ENCODE measurements around the gene ARPC4. TPM values are rescaled to one million over a fixed set of nuclear protein-coding genes. Genes with fewer than 3 reads are reported as not detected.
"Not testable (repeated sequence)": the region's sequence is repeated elsewhere in the genome, so short reads cannot be mapped to it uniquely, and the experiment has no call there.

ARPC4 gene
- total RNA-seq, 2 experiments from 2014 or later, result 255 to 266 TPM

DNA sequence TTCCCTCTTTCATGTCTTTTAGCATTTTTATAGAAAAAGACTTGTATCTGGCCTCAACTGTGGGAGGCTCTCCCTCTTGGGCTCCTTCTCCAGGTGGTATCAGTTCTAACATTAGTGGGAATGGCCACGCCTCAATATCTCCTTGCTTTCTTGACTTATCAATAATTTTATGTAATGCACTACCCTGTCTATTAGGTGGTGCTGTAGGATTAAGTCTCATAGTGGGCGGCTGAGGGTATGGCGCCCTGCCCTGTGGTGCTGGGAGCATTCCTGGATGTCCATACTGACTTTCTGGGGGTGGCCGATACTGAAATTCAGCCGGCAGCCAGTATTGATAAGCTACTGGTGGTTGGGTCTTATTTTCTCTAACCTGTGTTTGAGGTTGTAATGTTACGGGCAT, 59.6 kb downstream of the ARPC4 start:
- Mint-ChIP-seq H3K27ac (no peak overlapping the region), H3K9me3 (no peaks in the 10 kb centered on the region), H3K4me1 (peaks cover 12% of the 10 kb centered on the region), H3K36me3 (ENCODE audit: low read depth) (no peaks in the 10 kb centered on the region), H3K27me3 (peaks cover 7% of the 10 kb centered on the region), H3K4me3 (no peak overlapping the region)
- CTCF ChIA-PET, result no interaction called here
- no peak for DNase-seq
- POLR2A ChIA-PET, result no interaction called here

DNA sequence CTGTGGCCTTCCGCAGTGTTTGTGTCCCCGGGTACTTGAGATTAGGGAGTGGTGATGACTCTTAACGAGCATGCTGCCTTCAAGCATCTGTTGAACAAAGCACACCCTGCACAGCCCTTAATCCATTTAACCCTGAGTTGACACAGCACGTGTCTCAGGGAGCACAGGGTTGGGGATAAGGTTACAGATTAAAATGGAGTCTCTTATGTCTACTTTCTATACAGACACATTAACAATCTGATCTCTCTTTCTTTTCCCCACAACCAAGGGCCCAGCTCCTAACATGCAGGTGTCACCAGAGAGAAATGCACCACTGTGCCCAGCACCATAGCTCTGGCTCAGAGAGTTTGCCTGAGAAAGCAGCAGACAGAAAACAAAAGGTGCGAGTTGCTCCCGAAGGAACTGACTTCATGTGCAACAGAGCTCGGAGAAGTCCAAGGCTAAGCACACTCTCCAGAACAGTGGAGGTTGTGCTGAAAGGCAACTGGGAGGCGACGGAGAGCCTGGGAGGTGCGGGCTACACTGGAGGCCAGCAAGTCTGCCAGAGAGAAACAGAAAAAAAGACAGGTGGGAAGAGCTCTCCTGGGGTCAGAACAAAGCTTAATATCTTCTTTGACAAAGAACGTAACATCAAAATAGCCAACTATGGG, 61.5 kb downstream of the ARPC4 start:
- H3K27ac Mint-ChIP-seq; H3K36me3 Mint-ChIP-seq (ENCODE audit: low read depth); H3K9me3 Mint-ChIP-seq; H3K4me3 Mint-ChIP-seq; H3K27me3 Mint-ChIP-seq; DNase-seq: not testable (repeated sequence)
- CTCF ChIA-PET, result interaction anchor here (0.5 to 1.0 kb wide), 2 partner anchors 8 to 10 kb away, joined by 3 read pairs; no protein-coding TSS in a partner anchor
- POLR2A ChIA-PET, result interaction anchor here (1.3 kb wide), 1 partner anchor 14 kb away, joined by 3 read pairs; no protein-coding TSS in a partner anchor
- H3K4me1 Mint-ChIP-seq, result peaks cover 12% of the 10 kb centered on the region

DNA sequence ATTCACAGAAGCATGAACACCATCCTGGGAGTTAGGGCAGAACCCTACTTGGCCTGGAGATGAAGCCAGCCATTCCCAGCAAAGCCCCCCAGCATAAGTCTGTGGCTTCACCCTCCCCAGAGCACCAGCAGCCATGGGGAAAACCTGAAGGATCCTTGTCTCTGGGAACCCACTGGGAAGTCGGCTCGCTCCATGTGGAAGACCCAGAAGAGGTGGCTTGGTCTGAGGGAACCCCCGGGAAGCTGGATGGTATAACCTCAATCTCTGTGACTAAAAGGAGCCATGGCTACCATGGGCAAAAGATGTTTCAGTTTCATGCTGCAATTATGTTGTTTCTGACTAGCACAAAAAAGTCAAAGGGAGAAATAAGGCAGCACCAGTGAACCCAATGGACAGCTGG, 62.7 kb downstream of the ARPC4 start:
- DNase-seq, result no peak
- Mint-ChIP-seq H3K27me3 (peaks cover 7% of the 10 kb centered on the region), H3K9me3 (no peaks in the 10 kb centered on the region), H3K4me1 (peaks cover 12% of the 10 kb centered on the region), H3K4me3 (no peak overlapping the region), H3K27ac (no peak overlapping the region), H3K36me3 (ENCODE audit: low read depth) (no peaks in the 10 kb centered on the region)
- ChIA-PET POLR2A (interaction anchor here (1.2 to 1.3 kb wide), 2 partner anchors 10 to 15 kb away, joined by 3 read pairs; no protein-coding TSS in a partner anchor), CTCF (no interaction called here)

Other genes starting within 250 kb of the ARPC4 start
- under 1 TPM in 1 of 2 experiments, not detected in 1; 0.05 TPM for gene LHFPL4, start 239.3 kb upstream of the ARPC4 start, total RNA-seq
- 10 to 100 TPM; 57.2 to 62.0 TPM for gene MTMR14, start 143.6 kb upstream of the ARPC4 start, total RNA-seq
- under 1 TPM in 1 of 2 experiments, not detected in 1; 0.33 TPM for gene CPNE9, start 89.2 kb upstream of the ARPC4 start, total RNA-seq
- gene BRPF1, start 61.3 kb upstream of the ARPC4 start, total RNA-seq, result 10 to 100 TPM; 38.9 to 41.9 TPM
- 10 to 100 TPM; 29.5 to 34.3 TPM for gene OGG1, start 43.1 kb upstream of the ARPC4 start, total RNA-seq
- 10 to 100 TPM; 18.5 to 20.2 TPM for gene CAMK1, start 23.1 kb upstream of the ARPC4 start, total RNA-seq
- 10 to 100 TPM; 88.1 to 88.3 TPM for gene TADA3, start 609 bp upstream of the ARPC4 start, total RNA-seq
- gene TTLL3, start 17.2 kb downstream of the ARPC4 start, total RNA-seq, result 10 to 100 TPM; 50.8 to 59.0 TPM
- gene RPUSD3, start 50.9 kb downstream of the ARPC4 start, total RNA-seq, result 10 to 100 TPM; 51.5 to 53.6 TPM
- not detected for gene CIDEC, start 87.2 kb downstream of the ARPC4 start, total RNA-seq
- gene JAGN1, start 97.5 kb downstream of the ARPC4 start, total RNA-seq, result 10 to 100 TPM; 25.4 to 28.6 TPM
- gene IL17RE, start 109.8 kb downstream of the ARPC4 start, total RNA-seq, result 1 to 10 TPM; 1.7 to 3.0 TPM
- gene IL17RC, start 124.0 kb downstream of the ARPC4 start, total RNA-seq, result under 1 TPM; 0.23 to 0.45 TPM
- gene CRELD1, start 140.8 kb downstream of the ARPC4 start, total RNA-seq, result 10 to 100 TPM; 15.9 to 17.1 TPM
- 1 to 10 TPM; 5.4 to 6.1 TPM for gene PRRT3, start 159.3 kb downstream of the ARPC4 start, total RNA-seq
- gene EMC3, start 193.8 kb downstream of the ARPC4 start, total RNA-seq, result 10 to 100 TPM; 55.5 to 59.5 TPM
- 10 to 100 TPM; 54.3 to 60.8 TPM for gene FANCD2, start 233.4 kb downstream of the ARPC4 start, total RNA-seq

All from activated CD4-positive, alpha-beta memory T cell treated with anti-CD3 and anti-CD28 coated beads, Interleukin-2, amount 10 ng/mL, durations not matched to agents 7 days and 5 days (primary cell).